KMS-11 (cell line): ENCODE results near the gene C3orf62.

Experiments
- H2AFZ ChIP-seq: fragments of 200-600 bp; sonication (generic); 2 replicates; pipeline ENCODE4 v1.6.1; 2016; ENCODE audit warnings: antibody characterized with exemption, mixed run types, low read depth
- H3K27ac ChIP-seq: fragments of 200-600 bp; sonication (generic); 2 replicates; pipeline ENCODE4 v1.6.1; 2016; ENCODE audit warnings: mild to moderate bottlenecking, mixed run types
- H3K27me3 ChIP-seq: fragments of 200-600 bp; sonication (generic); 2 replicates; pipeline ENCODE4 v1.6.1; 2017; ENCODE audit warnings: mild to moderate bottlenecking, low read depth, mixed run types, moderate library complexity; ENCODE audit not compliant: insufficient read depth
- H3K36me3 ChIP-seq: fragments of 200-600 bp; sonication (generic); 2 replicates; pipeline ENCODE4 v1.6.1; 2017; ENCODE audit warnings: mild to moderate bottlenecking, mixed run types; ENCODE audit not compliant: insufficient read depth
- H3K4me1 ChIP-seq: fragments of 200-600 bp; sonication (generic); 2 replicates; pipeline ENCODE4 v1.6.1; 2016; ENCODE audit warnings: mild to moderate bottlenecking, low read depth, mixed run types; ENCODE audit not compliant: poor library complexity, severe bottlenecking
- H3K4me2 ChIP-seq: fragments of 200-600 bp; sonication (generic); 2 replicates; pipeline ENCODE4 v1.7.0; 2016; ENCODE audit warnings: mild to moderate bottlenecking, mixed run types
- H3K4me3 ChIP-seq: fragments of 200-600 bp; sonication (generic); IDR thresholded peaks from 2 replicates; pipeline ENCODE4 v1.6.1; 2017; ENCODE audit warnings: low read depth, low read length, mixed read lengths; ENCODE audit not compliant: insufficient read depth
- H3K79me2 ChIP-seq: fragments of 200-600 bp; sonication (generic); 2 replicates; pipeline ENCODE4 v1.6.1; 2016; ENCODE audit warnings: low read depth, mixed run types; ENCODE audit not compliant: insufficient read depth
- H3K9ac ChIP-seq: fragments of 200-600 bp; sonication (generic); 2 replicates; pipeline ENCODE4 v1.6.1; 2016; ENCODE audit warnings: mild to moderate bottlenecking, mixed run types
- H4K20me1 ChIP-seq: fragments of 200-600 bp; sonication (generic); 2 replicates; pipeline ENCODE4 v1.6.1; 2016; ENCODE audit warnings: mild to moderate bottlenecking, mixed run types; ENCODE audit not compliant: insufficient read depth
- CTCF ChIP-seq: fragments of 200-600 bp; sonication (generic); conservative IDR thresholded peaks from 2 replicates; pipeline ENCODE4 v1.6.1; 2017; ENCODE audit warnings: low read depth, mild to moderate bottlenecking, antibody characterized with exemption, low read length, moderate library complexity, mixed read lengths

C3orf62 gene

DNA sequence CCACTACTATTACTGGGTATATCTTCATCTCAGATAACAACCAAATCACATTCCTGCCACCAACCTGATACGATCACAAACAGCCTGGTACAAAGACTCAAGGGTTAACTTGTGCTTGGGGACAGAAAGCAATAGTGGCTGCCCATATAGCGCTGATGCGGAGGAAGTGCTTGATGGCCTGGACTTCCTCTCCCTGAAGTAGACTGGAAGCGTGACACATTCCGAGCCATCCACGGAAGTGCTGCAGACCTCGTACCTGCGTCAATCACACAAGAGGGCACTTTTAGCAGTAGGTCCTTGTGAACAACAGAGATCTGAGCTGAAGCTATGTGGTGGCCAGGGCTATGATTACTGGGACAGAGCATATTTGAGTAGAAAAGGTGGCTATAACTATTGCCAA, 17.3 kb upstream of the C3orf62 start:
- no peak overlapping the region for H2AFZ ChIP-seq
- H3K36me3 ChIP-seq, result no peaks in the 10 kb centered on the region
- no peak overlapping the region for H3K4me2 ChIP-seq
- no peaks in the 10 kb centered on the region for H3K27me3 ChIP-seq
- H3K4me1 ChIP-seq, result peaks cover 8% of the 10 kb centered on the region
- H4K20me1 ChIP-seq, result no peaks in the 10 kb centered on the region
- no peaks in the 10 kb centered on the region for H3K79me2 ChIP-seq
- no peak for TF ChIP-seq CTCF
- no peak overlapping the region for H3K4me3 ChIP-seq
- H3K27ac ChIP-seq, result no peak overlapping the region
- no peak overlapping the region for H3K9ac ChIP-seq

DNA sequence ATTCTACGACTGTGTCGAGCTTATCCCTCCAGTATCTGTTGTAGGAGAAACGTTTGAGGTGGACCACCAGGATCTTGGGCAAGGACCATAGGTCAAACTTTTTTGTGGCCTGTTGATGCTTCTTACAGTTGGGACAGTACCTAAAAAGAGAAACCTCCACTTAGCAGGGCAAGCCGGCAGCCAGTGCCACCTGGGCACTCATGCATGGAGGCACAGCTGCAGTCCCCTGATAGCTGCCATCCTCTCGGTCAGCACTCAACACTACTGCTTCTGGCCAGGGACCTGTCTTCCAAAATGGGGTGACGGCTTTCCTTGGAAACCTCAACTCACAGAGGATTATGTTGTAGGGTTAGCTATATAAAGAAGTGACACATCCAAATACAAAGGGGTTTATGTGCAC, 7.0 kb upstream of the C3orf62 start:
- no peak overlapping the region for H3K9ac ChIP-seq
- TF ChIP-seq CTCF, result no peak
- H3K36me3 ChIP-seq, result no peaks in the 10 kb centered on the region
- H3K4me3 ChIP-seq, result no peak overlapping the region
- H3K4me2 ChIP-seq, result no peak overlapping the region
- no peaks in the 10 kb centered on the region for H3K27me3 ChIP-seq
- H3K4me1 ChIP-seq, result no peaks in the 10 kb centered on the region
- no peak overlapping the region for H2AFZ ChIP-seq
- H3K79me2 ChIP-seq, result no peaks in the 10 kb centered on the region
- H3K27ac ChIP-seq, result no peak overlapping the region
- no peaks in the 10 kb centered on the region for H4K20me1 ChIP-seq

- H4K20me1 ChIP-seq, result no peaks in the 10 kb centered on the region
- H3K4me1 ChIP-seq, result no peaks in the 10 kb centered on the region
- no peaks in the 10 kb centered on the region for H3K36me3 ChIP-seq
- H3K79me2 ChIP-seq, result no peaks in the 10 kb centered on the region
- H2AFZ ChIP-seq, result no peak overlapping the region
- H3K9ac ChIP-seq, result no peak overlapping the region
- H3K27me3 ChIP-seq, result no peaks in the 10 kb centered on the region
- H3K27ac ChIP-seq, result no peak overlapping the region
- H3K4me3 ChIP-seq, result no peak overlapping the region
- H3K4me2 ChIP-seq, result no peak overlapping the region
- TF ChIP-seq CTCF, result no peak
Measured at GRCh38 chr3:49279376-49279775, 2.3 kb upstream of the C3orf62 start.

- Histone ChIP-seq H3K4me2 (no peak overlapping the region), H3K27ac (no peak overlapping the region), H3K36me3 (no peaks in the 10 kb centered on the region), H3K27me3 (no peaks in the 10 kb centered on the region), H3K4me1 (no peaks in the 10 kb centered on the region), H3K79me2 (no peaks in the 10 kb centered on the region), H3K4me3 (no peak overlapping the region), H4K20me1 (no peaks in the 10 kb centered on the region), H2AFZ (no peak overlapping the region), H3K9ac (no peak overlapping the region)
- TF ChIP-seq CTCF, result no peak
Measured at GRCh38 chr3:49278548-49278947, 1.5 kb upstream of the C3orf62 start.

DNA sequence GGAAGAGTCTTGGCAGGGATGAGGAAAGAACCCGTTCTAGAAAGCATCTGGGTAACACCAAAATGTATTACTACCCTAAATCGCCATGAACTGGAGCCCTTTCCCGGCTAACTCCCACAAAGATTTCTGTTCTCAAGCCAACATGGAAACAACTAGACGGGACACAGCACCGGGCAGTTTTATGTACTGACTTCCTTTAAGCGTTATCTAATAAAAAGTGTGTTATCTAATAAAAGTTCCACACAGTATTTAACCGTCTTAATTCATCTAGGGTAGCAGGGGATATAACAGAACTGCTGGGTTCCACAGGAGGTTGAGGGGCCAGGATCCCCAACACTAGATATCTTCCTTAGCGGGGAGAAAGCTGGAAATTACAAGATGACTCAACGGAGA, 347 bp upstream of the C3orf62 start:
- no peaks in the 10 kb centered on the region for H4K20me1 ChIP-seq
- no peak overlapping the region for H2AFZ ChIP-seq
- no peaks in the 10 kb centered on the region for H3K4me1 ChIP-seq
- no peak overlapping the region for H3K27ac ChIP-seq
- H3K4me2 ChIP-seq, result no peak overlapping the region
- H3K9ac ChIP-seq, result no peak overlapping the region
- no peaks in the 10 kb centered on the region for H3K36me3 ChIP-seq
- H3K27me3 ChIP-seq, result no peaks in the 10 kb centered on the region
- H3K4me3 ChIP-seq, result no peak overlapping the region
- no peaks in the 10 kb centered on the region for H3K79me2 ChIP-seq
- TF ChIP-seq CTCF, result no peak
